Brain microvascular endothelial cell (primary cell): ENCODE measurements around the gene RPS21.

ENCODE experiments used
- DNase-seq: peaks from one replicate; pipeline ENCODE4 v3.0.0-alpha.2; 2020
- H3K27ac ChIP-seq: fragments of 250-450 bp; sonication (Bioruptor Pico); 2 replicates; pipeline ENCODE4 v1.5.1; 2020; ENCODE audit warnings: mild to moderate bottlenecking, moderate library complexity
- H3K27me3 ChIP-seq: fragments of 250-450 bp; sonication (Bioruptor Pico); replicated peaks from 2 replicates; pipeline ENCODE4 v1.5.1; 2020; ENCODE audit warnings: mild to moderate bottlenecking
- H3K36me3 ChIP-seq: fragments of 250-450 bp; sonication (Bioruptor Pico); replicated peaks from 2 replicates; pipeline ENCODE4 v1.5.1; 2020; ENCODE audit warnings: mild to moderate bottlenecking
- H3K4me3 ChIP-seq: 2 replicates; pipeline ENCODE4 v1.5.1; 2011; ENCODE audit warnings: low read depth, mild to moderate bottlenecking, control low read depth, low read length, moderate library complexity
- in situ Hi-C: cut with HindIII; loops from 2 replicates; pipeline ENCODE4 v1.10.0; 2017; ENCODE audit warnings: low sequenced_read_pairs, low pct_ligation_motif_present
- TF ChIP-seq, protein P1 (sequence below): IDR thresholded peaks from 2 replicates; pipeline ENCODE4 v1.5.1; 2011; ENCODE audit warnings: low read depth, mild to moderate bottlenecking, moderate library complexity, low read length, control low read depth, inconsistent platforms; ENCODE audit errors: missing control alignments

Gene RPS21

DNA sequence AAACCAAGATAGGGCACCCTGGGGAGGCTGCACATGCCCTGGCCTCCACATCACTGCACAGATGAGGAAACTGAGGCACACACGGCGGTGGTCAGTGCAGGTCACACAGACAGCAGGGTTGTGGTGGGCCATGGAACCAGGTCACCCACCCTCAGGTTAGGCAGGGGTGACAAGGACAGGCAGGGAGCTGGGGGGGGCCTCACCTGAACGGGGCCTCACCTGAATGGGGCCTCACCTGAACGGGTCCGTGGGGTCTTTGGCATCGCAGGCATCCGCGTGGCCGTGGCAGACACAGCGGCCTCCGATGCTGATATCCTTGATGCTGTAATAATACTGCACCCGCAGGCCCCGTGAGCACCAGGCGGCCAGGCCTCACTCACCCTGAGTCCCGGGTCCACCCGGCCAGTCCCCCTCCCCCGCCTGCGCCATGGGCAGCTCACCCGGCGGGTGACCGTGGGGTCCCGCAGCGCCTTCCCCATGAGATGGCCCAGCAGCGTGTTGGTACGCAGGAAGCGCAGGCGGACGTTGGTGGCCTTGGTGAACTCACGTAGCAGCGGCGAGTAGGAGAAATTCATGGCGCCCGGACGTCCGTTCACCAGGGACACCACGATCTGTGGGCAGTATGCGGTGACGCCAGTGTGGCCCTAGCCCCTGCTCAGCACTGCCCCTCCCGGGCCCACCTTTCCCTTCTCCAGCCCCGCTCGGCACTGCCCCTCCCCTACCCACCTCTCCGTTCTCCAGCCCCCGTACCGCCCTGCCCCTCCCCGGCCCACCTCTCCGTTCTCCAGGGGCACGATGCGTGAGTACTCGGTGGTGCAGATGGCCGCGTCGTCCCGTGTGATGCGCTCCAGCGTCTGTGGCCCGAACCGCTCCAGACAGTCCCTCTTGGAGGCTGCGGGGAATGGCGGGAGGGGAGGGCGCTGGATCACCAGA lies 35.2 kb upstream of the RPS21 start:
- TF ChIP-seq, protein P1, sequence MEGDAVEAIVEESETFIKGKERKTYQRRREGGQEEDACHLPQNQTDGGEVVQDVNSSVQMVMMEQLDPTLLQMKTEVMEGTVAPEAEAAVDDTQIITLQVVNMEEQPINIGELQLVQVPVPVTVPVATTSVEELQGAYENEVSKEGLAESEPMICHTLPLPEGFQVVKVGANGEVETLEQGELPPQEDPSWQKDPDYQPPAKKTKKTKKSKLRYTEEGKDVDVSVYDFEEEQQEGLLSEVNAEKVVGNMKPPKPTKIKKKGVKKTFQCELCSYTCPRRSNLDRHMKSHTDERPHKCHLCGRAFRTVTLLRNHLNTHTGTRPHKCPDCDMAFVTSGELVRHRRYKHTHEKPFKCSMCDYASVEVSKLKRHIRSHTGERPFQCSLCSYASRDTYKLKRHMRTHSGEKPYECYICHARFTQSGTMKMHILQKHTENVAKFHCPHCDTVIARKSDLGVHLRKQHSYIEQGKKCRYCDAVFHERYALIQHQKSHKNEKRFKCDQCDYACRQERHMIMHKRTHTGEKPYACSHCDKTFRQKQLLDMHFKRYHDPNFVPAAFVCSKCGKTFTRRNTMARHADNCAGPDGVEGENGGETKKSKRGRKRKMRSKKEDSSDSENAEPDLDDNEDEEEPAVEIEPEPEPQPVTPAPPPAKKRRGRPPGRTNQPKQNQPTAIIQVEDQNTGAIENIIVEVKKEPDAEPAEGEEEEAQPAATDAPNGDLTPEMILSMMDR = no peak
- Histone ChIP-seq H3K36me3 (peaks cover 45% of the 10 kb centered on the region), H3K4me3 (no peak overlapping the region), H3K27me3 (no peaks in the 10 kb centered on the region), H3K27ac (no peak overlapping the region)
- in situ Hi-C loops = no loop called here
- no peak for DNase-seq

DNA sequence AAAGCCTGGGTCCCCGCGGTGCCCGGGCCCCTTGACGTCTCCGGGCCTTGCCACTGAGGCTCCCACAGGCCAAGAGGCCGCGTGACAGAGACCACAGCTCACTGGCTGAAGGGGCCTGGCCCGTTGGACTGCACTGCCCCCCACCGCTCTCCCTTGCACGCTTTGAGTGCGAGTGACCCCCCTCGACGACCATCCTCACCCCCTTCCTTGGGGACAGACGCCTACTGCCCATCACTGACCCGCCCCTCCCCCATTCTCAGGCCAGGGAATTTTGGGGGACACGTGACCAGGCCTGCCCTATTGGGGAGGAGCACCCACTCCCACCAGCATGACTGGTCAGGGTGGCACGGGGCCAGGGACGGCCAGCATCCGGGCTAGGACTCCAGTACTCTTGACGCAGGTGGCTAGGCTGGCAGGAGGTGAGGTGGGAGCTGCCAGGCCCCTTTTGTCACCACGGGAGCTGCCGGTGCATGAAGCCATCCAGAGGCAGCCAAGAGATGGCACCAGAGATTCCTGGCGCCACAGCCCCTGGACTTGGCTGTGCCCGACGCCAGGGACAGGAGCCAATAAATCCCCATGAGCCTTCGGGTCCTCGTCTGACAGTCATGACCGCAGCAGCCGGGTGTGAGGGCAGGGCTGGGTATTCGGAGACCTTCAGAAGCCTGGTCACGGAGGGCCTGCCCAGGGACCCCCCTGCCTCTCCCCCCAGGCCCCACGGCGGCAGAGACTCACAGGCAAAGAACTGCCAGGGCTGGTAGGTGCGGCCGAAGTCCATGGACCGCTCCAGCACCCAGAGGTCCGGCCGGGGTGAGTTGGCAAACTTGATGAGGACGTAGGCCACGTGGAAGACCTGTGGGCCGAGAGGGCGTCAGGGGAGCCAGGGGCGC lies 34.3 kb upstream of the RPS21 start:
- DNase-seq = no peak
- H3K4me3 ChIP-seq = no peak overlapping the region
- H3K27ac ChIP-seq = no peak overlapping the region
- in situ Hi-C loops = no loop called here
- no peaks in the 10 kb centered on the region for H3K27me3 ChIP-seq
- TF ChIP-seq, protein P1 = no peak
- H3K36me3 ChIP-seq = peaks cover 36% of the 10 kb centered on the region

DNA sequence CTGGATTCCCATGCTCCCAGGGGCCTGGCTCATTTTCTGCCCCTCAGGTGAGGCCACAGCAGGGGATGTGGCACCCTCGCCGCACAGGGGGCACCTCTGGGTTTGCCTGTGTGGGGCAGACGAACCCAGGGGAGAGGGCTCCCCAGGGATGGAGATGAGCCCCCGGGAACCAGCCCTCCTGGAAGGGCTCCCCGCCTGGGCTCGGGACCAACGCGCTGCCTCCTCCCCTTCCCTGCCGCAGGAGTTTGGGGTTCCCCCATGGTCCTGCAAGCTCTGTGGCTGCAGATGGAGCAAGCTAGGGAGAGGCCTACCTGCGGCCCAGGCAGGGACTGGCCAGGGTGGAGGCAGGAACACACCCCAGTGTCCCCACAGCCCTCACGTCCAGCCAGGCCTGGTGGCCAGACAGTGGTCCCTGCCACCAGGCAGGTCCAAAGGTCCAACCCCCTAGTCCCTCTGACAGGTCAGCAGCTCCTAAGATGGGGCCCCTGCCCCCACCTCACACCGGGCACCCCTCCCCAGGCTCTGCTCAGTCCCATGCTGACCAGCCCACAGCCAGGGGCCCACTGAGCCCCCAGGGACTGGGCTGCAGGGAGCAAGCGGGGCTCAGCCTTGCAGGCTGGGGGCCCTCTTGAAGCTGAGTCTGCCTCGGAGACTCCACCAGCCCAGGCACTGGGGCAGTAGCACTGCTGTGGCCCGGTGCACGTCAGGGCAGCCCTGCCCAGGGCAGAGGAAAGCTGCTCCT lies 33.4 kb upstream of the RPS21 start:
- peaks cover 33% of the 10 kb centered on the region for H3K36me3 ChIP-seq
- H3K27me3 ChIP-seq = no peaks in the 10 kb centered on the region
- in situ Hi-C loops = no loop called here
- DNase-seq = no peak
- no peak overlapping the region for H3K4me3 ChIP-seq
- TF ChIP-seq, protein P1 = no peak
- H3K27ac ChIP-seq = no peak overlapping the region

DNA sequence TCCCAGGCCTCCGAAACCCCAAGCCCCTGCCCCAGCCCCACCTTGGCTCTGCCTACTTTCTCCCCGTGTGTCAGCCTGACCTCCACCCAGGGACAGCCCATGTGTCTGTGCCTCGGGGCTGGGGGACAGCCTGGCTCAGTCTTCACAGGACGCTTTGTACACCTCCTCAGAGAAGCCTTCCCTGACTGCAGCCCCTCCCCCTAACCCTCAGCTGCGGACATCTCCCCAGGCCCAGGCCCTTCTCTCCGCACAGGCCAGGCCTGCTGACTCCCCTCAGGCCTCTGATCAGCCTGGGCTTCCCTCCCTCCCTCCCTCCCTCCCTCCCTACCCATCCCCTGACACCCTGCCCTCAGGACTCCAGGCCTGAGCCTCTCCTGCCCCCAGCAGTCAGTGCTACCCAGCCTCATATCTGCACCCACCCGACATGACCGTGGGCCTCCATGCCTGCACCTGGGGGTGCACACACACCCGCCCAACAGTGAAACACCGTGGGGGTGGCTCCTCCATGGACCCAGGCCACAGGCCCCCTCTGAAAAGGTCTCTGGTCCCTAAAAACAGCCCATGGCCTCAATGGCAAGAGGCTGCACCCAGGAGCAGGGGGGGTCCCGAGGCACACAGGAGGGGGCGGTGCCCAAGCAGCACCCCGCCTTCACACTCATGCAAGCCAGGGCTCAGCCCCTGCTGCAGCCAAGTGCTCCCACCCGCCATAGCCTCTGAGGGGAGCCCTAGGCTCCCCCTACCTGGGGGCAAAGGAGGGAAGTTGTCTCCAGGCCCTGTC lies 32.7 kb upstream of the RPS21 start:
- H3K4me3 ChIP-seq = no peak overlapping the region
- H3K27ac ChIP-seq = no peak overlapping the region
- peaks cover 30% of the 10 kb centered on the region for H3K36me3 ChIP-seq
- no peak for DNase-seq
- in situ Hi-C loops = no loop called here
- TF ChIP-seq, protein P1 = no peak
- H3K27me3 ChIP-seq = no peaks in the 10 kb centered on the region

DNA sequence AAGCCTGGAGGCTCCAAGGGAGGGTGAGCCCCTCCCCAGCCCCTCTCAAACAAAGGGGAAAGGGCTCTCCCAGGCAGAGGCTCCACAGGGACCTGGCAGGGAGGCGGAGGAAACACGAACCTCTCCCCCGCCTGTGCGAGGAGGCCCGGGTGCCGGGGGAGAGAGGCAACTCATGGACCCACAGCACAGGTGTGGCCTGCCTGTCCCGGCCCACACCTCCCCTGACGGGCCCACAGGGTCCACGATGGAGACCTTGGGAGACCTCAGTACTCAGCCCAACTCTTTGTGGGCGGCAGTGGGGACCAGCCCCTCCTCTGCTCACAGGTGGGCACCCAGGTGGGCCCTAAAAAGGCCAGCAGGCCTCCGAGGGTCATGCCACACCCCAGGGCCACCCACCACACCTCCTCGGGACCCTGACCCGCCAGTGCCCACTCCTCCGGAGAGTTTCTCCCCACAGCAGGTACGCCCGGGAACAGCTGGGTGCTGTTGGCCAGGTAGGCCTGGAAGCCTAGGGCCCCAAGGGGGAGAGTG lies 32.0 kb upstream of the RPS21 start:
- Histone ChIP-seq H3K4me3 (no peak overlapping the region), H3K27ac (peak overlapping the region; percentile 75), H3K36me3 (peaks cover 28% of the 10 kb centered on the region), H3K27me3 (no peaks in the 10 kb centered on the region)
- no peak for DNase-seq
- in situ Hi-C loops = no loop called here
- TF ChIP-seq, protein P1 = no peak
